Amniotic stem cell (primary cell): ENCODE measurements around the gene UGT1A3.

Source experiments
- DNase-seq: peaks from one replicate; lab custom pipeline; 2025; lab: John Stamatoyannopoulos, UW

The UGT1A3 gene

GRCh38 chr2:233758141-233758540 lies 29.3 kb downstream of the UGT1A3 start:
- no peak for DNase-seq

GRCh38 chr2:233758849-233759248 lies 30.0 kb downstream of the UGT1A3 start:
- no peak for DNase-seq

GRCh38 chr2:233760043-233760442 lies 31.2 kb downstream of the UGT1A3 start, which contains the start of gene UGT1A1:
UGT1A1 (plus strand) TSS chr2:233760270; CDS start chr2:233760288, 18 bp downstream.
- DNase-seq, result no peak

GRCh38 chr2:233761040-233761769 lies 32.4 kb downstream of the UGT1A3 start:
- no peak for DNase-seq

GRCh38 chr2:233764264-233764663 lies 35.4 kb downstream of the UGT1A3 start:
- no peak for DNase-seq

GRCh38 chr2:233764761-233765160 lies 35.9 kb downstream of the UGT1A3 start:
- no peak for DNase-seq

- DNase-seq, result no peak
Observed at GRCh38 chr2:233766416-233766815, 37.6 kb downstream of the UGT1A3 start.

GRCh38 chr2:233768076-233768475 lies 39.2 kb downstream of the UGT1A3 start:
- no peak for DNase-seq

GRCh38 chr2:233769260-233769659 lies 40.4 kb downstream of the UGT1A3 start:
- DNase-seq, result no peak

- DNase-seq, result no peak
Observed at GRCh38 chr2:233772153-233772552, 43.3 kb downstream of the UGT1A3 start.

- DNase-seq, result no peak
Observed at GRCh38 chr2:233772583-233772982, 43.7 kb downstream of the UGT1A3 start.

GRCh38 chr2:233773854-233774253 lies 45.0 kb downstream of the UGT1A3 start:
- DNase-seq, result no peak

GRCh38 chr2:233775414-233775813 lies 46.6 kb downstream of the UGT1A3 start:
- no peak for DNase-seq

GRCh38 chr2:233778030-233778429 lies 49.2 kb downstream of the UGT1A3 start, which contains the start of gene MROH2A:
MROH2A (plus strand) TSS chr2:233778330; CDS start chr2:233779359, 1,029 bp downstream.
- DNase-seq, result no peak

- DNase-seq, result no peak
Observed at GRCh38 chr2:233779722-233780121, 50.9 kb downstream of the UGT1A3 start.

- DNase-seq, result no peak
Observed at GRCh38 chr2:233780771-233781170, 51.9 kb downstream of the UGT1A3 start.

GRCh38 chr2:233789554-233789953 lies 60.7 kb downstream of the UGT1A3 start:
- no peak for DNase-seq

- no peak for DNase-seq
Observed at GRCh38 chr2:233791151-233791882, 62.5 kb downstream of the UGT1A3 start.

- DNase-seq, result no peak
Observed at GRCh38 chr2:233791883-233792329, 63.1 kb downstream of the UGT1A3 start.

- no peak for DNase-seq
Observed at GRCh38 chr2:233792720-233793119, 63.9 kb downstream of the UGT1A3 start.

- DNase-seq, result no peak
Observed at GRCh38 chr2:233793465-233794127, 64.8 kb downstream of the UGT1A3 start.

GRCh38 chr2:233794128-233794658 lies 65.4 kb downstream of the UGT1A3 start:
- DNase-seq, result no peak
